ENCODE data around the gene PIKFYVE.
"Not testable (repeated sequence)": the region's sequence is repeated elsewhere in the genome, so short reads cannot be mapped to it uniquely, and the experiment has no call there.

PIKFYVE gene

DNA sequence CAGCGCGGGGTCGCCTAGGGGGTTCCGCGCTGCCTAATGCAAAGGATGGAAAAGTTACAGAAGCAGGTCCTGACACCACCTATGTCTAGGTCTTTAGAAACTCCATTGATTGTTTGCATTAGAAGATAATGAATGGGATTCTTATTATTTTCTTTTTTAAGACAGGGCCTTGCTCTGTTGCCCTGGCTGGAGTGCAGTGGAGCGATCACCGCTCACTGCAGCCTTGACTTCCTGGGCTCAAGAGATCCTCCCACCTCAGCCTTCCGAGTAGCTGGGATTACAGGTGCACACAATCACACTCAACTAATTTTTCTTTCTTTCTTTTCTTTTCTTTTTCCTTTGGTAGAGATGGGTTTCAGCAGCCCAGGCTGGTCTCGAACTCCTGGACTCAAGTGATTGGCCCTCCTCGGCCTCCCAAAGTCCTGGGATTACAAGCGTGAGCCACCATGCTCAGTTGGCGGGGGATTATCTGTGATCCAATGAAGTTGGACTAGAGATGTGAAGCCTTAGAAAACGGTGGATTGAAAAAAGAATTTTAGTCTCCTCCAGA lies 10.4 kb upstream of the PIKFYVE start:
- DNase-seq (ENCODE audit: low read depth in 2 of 2): no peak

- no peak for DNase-seq (ENCODE audit: low read depth in 2 of 2)
Observed at GRCh38 chr2:208256192-208256782, 9.8 kb upstream of the PIKFYVE start.

GRCh38 chr2:208256849-208257813 lies 8.9 kb upstream of the PIKFYVE start:
- DNase-seq (ENCODE audit: low read depth in 2 of 2): not testable (repeated sequence)

DNA sequence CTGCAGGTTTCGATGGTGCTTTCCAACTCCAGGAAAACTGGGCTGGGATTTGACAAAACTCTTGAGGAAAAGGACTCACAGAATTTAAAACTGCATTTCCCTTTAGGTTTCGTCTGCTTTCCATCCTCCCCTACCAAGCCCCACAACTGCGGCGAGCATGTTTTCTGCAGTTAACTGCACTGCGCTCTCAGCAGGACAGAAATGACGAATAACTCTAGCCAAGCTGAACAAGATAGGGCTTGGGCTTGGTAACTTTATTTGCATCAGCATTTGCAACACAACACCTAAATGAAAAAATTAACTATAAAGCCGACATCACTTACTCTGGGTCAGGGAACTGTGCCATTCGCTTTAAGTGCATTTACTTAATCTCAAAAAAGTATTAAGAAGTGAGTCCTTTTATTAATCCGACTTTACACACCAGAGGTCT lies 669 bp upstream of the PIKFYVE start:
- DNase-seq (ENCODE audit: low read depth in 2 of 2): no peak

GRCh38 chr2:208266553-208266893 lies 468 bp downstream of the PIKFYVE start:
- DNase-seq (ENCODE audit: low read depth in 2 of 2): no peak

GRCh38 chr2:208266936-208267335 lies 881 bp downstream of the PIKFYVE start:
- DNase-seq (ENCODE audit: low read depth in 2 of 2): no peak

- not testable (repeated sequence) for DNase-seq (ENCODE audit: low read depth in 2 of 2)
Observed at GRCh38 chr2:208267526-208267925, 1.5 kb downstream of the PIKFYVE start.

DNA sequence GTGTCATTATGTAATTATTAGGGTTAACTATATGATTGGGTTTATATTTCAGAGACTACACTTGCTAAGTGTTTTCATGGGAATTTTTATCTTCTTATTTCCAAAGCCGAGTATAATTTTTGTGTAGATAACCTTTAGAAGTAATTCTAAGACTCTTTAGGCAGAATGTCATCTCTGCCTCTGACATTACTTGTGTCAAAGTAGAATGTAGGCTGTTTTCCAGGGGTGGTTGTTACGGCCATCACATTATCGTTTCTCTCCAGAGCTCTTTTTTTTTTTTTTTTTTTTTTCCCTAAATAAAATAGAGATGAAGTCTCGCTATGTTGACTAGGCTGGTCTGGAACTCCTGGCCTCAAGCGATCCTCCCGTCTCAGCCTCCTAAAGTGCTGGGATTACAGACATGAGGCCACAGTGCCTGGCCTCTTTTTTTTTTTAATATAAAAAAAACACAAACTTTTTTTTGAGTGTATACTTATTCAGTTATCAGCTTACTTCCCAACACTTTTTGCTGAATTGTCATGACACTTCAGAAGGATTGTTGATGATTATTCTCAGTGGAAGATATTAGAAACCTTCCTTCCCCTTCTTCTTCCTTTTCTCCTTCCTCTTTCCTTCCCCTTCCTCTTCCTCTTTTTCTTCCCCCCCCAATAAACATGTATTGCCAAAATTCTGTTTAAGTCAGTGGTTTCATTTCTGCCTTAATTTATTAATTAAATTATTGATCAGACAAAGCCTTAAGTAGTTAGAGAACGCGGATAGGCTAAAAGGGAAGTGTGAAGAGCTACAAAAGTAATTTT lies 2.3 kb downstream of the PIKFYVE start:
- no peak for DNase-seq (ENCODE audit: low read depth in 2 of 2)

DNA sequence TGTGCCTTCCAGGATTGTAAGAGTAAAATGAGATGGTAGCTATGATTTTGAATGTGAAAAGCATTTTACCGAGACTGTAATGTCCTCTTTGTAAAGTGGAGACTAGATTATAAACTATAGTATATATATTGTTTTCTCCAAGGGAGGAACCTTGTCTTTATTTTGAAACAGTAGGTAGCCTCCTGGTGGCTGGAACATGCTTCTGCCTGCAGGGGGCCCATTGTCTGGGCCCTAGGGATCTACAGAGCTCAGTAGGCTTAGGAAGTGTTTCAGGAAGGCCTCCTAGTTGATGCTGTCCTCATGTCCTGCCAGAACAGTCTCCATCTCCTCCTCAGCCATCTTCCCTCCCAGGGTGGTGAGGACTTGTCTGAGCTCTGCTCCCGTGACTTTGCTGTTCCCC lies 3.0 kb downstream of the PIKFYVE start:
- no peak for DNase-seq (ENCODE audit: low read depth in 2 of 2)

GRCh38 chr2:208274748-208275147 lies 8.7 kb downstream of the PIKFYVE start:
- DNase-seq (ENCODE audit: low read depth in 2 of 2): no peak

- no peak for DNase-seq (ENCODE audit: low read depth in 2 of 2)
Observed at GRCh38 chr2:208278549-208278948, 12.5 kb downstream of the PIKFYVE start.

DNA sequence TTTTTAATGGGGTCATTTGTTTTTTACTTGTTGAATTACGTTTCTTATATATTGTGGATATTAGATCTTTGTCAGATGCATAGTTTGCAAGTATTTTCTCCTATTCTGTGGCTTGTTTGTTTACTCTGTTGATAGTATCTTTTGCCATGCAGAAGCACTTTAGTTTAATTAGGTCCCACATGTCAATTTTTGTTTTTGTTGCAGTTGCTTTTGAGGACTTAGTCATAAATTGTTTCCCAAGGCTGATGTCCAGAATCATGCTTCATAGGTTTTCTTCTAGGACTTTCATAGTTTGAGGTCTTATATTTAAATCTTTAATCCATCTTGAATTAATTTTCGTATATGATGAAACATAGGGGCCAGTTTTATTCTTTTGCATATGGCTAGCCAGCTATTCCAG lies 13.2 kb downstream of the PIKFYVE start:
- DNase-seq (ENCODE audit: low read depth in 2 of 2): no peak

GRCh38 chr2:208280234-208280633 lies 14.2 kb downstream of the PIKFYVE start:
- no peak for DNase-seq (ENCODE audit: low read depth in 2 of 2)

GRCh38 chr2:208280933-208281332 lies 14.9 kb downstream of the PIKFYVE start:
- DNase-seq (ENCODE audit: low read depth in 2 of 2): no peak

DNA sequence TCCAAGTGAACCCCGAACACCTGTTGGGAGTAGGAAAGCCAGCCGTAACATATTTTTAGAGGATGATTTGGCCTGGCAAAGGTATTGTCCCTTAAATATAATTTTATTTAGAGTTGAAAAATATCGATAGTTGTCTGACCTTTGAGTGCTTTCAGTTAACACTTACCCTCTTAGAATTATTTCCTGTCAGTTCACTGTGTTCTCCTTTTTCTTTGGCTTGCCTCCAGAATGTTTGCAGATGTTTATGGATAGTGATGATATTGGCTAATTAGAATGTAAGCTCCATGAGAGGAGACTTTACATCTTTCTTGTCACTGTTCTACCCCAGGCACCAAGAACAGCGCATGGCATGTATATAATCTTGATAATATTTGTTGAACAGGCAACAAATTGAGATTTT lies 19.8 kb downstream of the PIKFYVE start:
- no peak for DNase-seq (ENCODE audit: low read depth in 2 of 2)

- no peak for DNase-seq (ENCODE audit: low read depth in 2 of 2)
Observed at GRCh38 chr2:208294482-208295024, 28.5 kb downstream of the PIKFYVE start.

GRCh38 chr2:208295834-208296233 lies 29.8 kb downstream of the PIKFYVE start:
- no peak for DNase-seq (ENCODE audit: low read depth in 2 of 2)

- no peak for DNase-seq (ENCODE audit: low read depth in 2 of 2)
Observed at GRCh38 chr2:208296610-208297009, 30.6 kb downstream of the PIKFYVE start.

- DNase-seq (ENCODE audit: low read depth in 2 of 2): no peak
Observed at GRCh38 chr2:208297961-208298360, 31.9 kb downstream of the PIKFYVE start.

DNA sequence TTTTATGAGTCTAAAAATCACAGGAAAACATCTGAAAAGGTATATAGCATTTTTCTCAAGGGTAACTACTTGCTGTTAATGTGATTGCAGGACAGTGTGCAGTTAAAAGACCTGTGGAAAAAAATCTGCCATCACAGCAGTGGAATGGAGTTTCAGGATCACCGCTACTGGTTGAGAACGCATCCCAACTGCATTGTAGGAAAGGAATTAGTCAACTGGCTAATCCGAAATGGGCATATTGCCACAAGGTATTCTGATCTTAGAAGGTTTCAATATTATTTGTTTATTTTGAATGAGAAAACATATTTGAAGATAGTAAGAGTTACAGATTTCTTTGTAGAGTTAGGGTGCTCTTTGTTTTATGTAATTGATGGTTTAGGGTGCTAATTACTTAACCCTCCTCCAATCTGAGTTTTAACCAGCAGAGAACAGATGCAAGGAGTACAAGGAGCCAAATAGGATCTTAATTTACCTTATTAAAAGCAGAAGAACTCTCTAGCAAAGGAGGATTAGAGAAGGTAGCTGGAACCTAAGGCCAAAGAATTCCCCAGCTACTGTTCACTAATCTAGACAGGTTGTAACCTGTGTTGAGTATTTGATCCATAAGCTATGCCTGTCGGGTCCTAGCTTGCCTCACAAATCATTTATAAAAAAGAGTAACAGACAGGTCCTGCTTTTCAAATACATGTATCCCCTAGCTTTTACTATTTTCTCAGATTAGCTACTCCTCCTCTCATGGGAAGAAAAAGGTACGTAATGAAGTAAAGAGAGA lies 35.0 kb downstream of the PIKFYVE start:
- no peak for DNase-seq (ENCODE audit: low read depth in 2 of 2)

GRCh38 chr2:208304157-208304556 lies 38.1 kb downstream of the PIKFYVE start:
- no peak for DNase-seq (ENCODE audit: low read depth in 2 of 2)

All from stimulated activated CD8-positive, alpha-beta memory T cell treated with anti-CD3 and anti-CD28 coated beads, Interleukin-15, amount 100 ng/mL, for 4 hours (primary cell).